Neural cell (in vitro differentiated cells): ENCODE measurements around the gene PHF12.

Experiments used
- EZH2 ChIP-seq: fragments of 200-600, 300-800 bp; shearing (Covaris generic), sonication (generic); IDR thresholded peaks from 2 replicates; pipeline ENCODE4 v1.6.1; 2014; ENCODE audit warnings: antibody characterized with exemption, low read length, borderline replicate concordance, mild to moderate bottlenecking; ENCODE audit not compliant: insufficient read depth, poor library complexity, severe bottlenecking
- POLR2AphosphoS5 ChIP-seq: IDR thresholded peaks from 2 replicates; pipeline ENCODE4 v1.6.1; 2012
- SMC3 ChIP-seq: fragments of 450-650 bp; conservative IDR thresholded peaks from 2 replicates; pipeline ENCODE4 v1.6.1; 2014; ENCODE audit warnings: antibody characterized with exemption, mild to moderate bottlenecking, moderate library complexity; ENCODE audit not compliant: poor library complexity
- TF ChIP-seq, protein P1 (sequence below): fragments of 450-650 bp; IDR thresholded peaks from 2 replicates; pipeline ENCODE4 v1.5.1; 2014; ENCODE audit warnings: antibody characterized with exemption, mild to moderate bottlenecking, moderate library complexity; ENCODE audit not compliant: poor library complexity, severe bottlenecking

DNA sequence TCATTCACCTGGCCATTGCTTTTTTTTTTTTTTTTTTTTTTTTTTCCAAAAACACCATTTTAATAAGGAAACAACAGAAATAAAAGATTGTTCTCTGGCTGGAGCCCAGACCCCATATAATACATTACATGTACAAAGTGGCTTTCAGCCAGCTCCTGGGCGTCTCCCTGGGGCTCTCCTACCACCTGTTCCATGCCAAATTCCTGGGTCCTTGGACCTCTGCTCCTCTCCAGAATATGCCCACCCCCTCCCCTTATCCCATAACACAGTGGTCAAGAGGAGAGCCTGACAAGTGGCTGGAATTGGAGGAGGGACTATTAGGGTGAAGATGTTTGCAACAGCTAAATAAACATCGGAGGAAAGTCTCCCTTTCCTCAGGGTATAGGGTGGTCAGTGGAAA, 3.6 kb upstream of the PHF12 start:
- TF ChIP-seq EZH2, result no peak
- TF ChIP-seq, protein P1, sequence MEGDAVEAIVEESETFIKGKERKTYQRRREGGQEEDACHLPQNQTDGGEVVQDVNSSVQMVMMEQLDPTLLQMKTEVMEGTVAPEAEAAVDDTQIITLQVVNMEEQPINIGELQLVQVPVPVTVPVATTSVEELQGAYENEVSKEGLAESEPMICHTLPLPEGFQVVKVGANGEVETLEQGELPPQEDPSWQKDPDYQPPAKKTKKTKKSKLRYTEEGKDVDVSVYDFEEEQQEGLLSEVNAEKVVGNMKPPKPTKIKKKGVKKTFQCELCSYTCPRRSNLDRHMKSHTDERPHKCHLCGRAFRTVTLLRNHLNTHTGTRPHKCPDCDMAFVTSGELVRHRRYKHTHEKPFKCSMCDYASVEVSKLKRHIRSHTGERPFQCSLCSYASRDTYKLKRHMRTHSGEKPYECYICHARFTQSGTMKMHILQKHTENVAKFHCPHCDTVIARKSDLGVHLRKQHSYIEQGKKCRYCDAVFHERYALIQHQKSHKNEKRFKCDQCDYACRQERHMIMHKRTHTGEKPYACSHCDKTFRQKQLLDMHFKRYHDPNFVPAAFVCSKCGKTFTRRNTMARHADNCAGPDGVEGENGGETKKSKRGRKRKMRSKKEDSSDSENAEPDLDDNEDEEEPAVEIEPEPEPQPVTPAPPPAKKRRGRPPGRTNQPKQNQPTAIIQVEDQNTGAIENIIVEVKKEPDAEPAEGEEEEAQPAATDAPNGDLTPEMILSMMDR, result no peak
- TF ChIP-seq SMC3, result no peak
- TF ChIP-seq POLR2AphosphoS5, result no peak
